Breast epithelium (tissue), 3 donors: ENCODE measurements around the gene ZNF148.

ENCODE experiments used
- POLR2A ChIP-seq: fragments of 450-650 bp; IDR thresholded peaks from one replicate; pipeline ENCODE4 v1.6.1; 2016; ENCODE audit warnings: antibody characterized with exemption, mild to moderate bottlenecking, moderate library complexity
- POLR2AphosphoS5 ChIP-seq, 3 donors: sonication (generic); formaldehyde crosslinking; IDR thresholded peaks; one replicate each; pipeline ENCODE4 v1.6.1; 2017; ENCODE audit warnings: antibody characterized with exemption in 3 of 3
- TF ChIP-seq, protein P1 (sequence below), 3 donors: fragments of 450-650 bp; IDR thresholded peaks; one replicate each; pipeline ENCODE4 v1.5.1; 2016 to 2017; ENCODE audit warnings: antibody characterized with exemption in 3 of 3, mild to moderate bottlenecking in 3 of 3, moderate library complexity in 3 of 3

- TF ChIP-seq POLR2AphosphoS5 (IDR thresholded peaks at IDR 0.05) = no peak
- TF ChIP-seq, protein P1, sequence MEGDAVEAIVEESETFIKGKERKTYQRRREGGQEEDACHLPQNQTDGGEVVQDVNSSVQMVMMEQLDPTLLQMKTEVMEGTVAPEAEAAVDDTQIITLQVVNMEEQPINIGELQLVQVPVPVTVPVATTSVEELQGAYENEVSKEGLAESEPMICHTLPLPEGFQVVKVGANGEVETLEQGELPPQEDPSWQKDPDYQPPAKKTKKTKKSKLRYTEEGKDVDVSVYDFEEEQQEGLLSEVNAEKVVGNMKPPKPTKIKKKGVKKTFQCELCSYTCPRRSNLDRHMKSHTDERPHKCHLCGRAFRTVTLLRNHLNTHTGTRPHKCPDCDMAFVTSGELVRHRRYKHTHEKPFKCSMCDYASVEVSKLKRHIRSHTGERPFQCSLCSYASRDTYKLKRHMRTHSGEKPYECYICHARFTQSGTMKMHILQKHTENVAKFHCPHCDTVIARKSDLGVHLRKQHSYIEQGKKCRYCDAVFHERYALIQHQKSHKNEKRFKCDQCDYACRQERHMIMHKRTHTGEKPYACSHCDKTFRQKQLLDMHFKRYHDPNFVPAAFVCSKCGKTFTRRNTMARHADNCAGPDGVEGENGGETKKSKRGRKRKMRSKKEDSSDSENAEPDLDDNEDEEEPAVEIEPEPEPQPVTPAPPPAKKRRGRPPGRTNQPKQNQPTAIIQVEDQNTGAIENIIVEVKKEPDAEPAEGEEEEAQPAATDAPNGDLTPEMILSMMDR (IDR thresholded peaks at IDR 0.05) = no peak
- TF ChIP-seq POLR2A = no peak
Measured at GRCh38 chr3:125383744-125384143, 8.6 kb upstream of the ZNF148 start.
